IPS-NIHi11 (cell line): ENCODE data around the gene FANCC.

Source experiments
- DNase-seq: peaks from one replicate; pipeline ENCODE4 v3.0.0; 2012; ENCODE audit warnings: mixed read lengths, low spot score

The FANCC gene

GRCh38 chr9:95190413-95190812, 127.1 kb downstream of the FANCC start:
- DNase-seq = no peak

GRCh38 chr9:95189251-95190098, 128.0 kb downstream of the FANCC start:
- DNase-seq = no peak

GRCh38 chr9:95188459-95188858, 129.1 kb downstream of the FANCC start:
- no peak for DNase-seq

- DNase-seq = no peak
These were observed 131.6 kb downstream of the FANCC start for GRCh38 chr9:95185956-95186355.

- DNase-seq = peak; percentile 83
These were observed 134.5 kb downstream of the FANCC start for GRCh38 chr9:95182854-95183563.

GRCh38 chr9:95181835-95182234, 135.7 kb downstream of the FANCC start:
- no peak for DNase-seq

GRCh38 chr9:95181226-95181818, 136.2 kb downstream of the FANCC start:
- DNase-seq = no peak

- DNase-seq = no peak
These were observed 139.9 kb downstream of the FANCC start for GRCh38 chr9:95177617-95178016.

- DNase-seq = no peak
These were observed 140.7 kb downstream of the FANCC start for GRCh38 chr9:95176755-95177319.

- DNase-seq = peak; percentile 33
These were observed 142.0 kb downstream of the FANCC start for GRCh38 chr9:95175523-95175922.

GRCh38 chr9:95174038-95174437, 143.5 kb downstream of the FANCC start:
- no peak for DNase-seq

GRCh38 chr9:95171596-95171995, 145.9 kb downstream of the FANCC start:
- DNase-seq = no peak

GRCh38 chr9:95171001-95171400, 146.5 kb downstream of the FANCC start:
- DNase-seq = no peak

GRCh38 chr9:95167998-95168397, 149.5 kb downstream of the FANCC start:
- peak; percentile 71 for DNase-seq

- no peak for DNase-seq
These were observed 152.5 kb downstream of the FANCC start for GRCh38 chr9:95165004-95165403.

GRCh38 chr9:95157481-95158151, 159.9 kb downstream of the FANCC start:
- no peak for DNase-seq

GRCh38 chr9:95156074-95156473, 161.4 kb downstream of the FANCC start:
- DNase-seq = no peak

GRCh38 chr9:95155220-95155619, 162.3 kb downstream of the FANCC start:
- no peak for DNase-seq

- DNase-seq = no peak
These were observed 166.6 kb downstream of the FANCC start for GRCh38 chr9:95150903-95151302.

GRCh38 chr9:95148208-95148520, 169.3 kb downstream of the FANCC start:
- DNase-seq = no peak

- DNase-seq = no peak
These were observed 169.9 kb downstream of the FANCC start for GRCh38 chr9:95147452-95148207.
